ENCODE measurements around the gene ISLR2. TPM values are rescaled to one million over a fixed set of nuclear protein-coding genes. Genes with fewer than 3 reads are reported as not detected.

The ISLR2 gene
- total and polyA plus RNA-seq, 4 donors = 0.03 TPM; not detected in 3

DNA sequence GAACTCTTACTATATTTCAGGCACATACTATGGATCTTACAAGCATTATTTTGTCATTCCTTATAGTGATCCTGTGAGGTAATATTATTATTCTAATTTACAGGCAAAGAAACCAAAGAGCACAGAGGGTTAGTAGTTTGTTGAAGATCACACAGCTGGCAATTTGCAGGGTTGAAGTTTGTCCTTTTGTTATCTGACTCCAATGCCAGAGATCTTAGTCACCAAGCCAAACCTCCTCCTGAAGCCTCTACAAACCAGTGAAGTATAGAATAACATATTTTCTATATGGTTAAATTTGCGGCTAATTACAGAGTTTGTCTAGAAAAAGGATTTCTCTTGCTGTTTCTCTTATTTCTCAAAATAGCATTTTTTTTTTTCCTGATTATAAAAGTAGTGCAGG lies 11.2 kb downstream of the ISLR2 start:
- H3K4me3 ChIP-seq (ENCODE audit: low read depth in 1 of 3, low read length in 3 of 3) = no peak overlapping the region
- TF ChIP-seq, protein P1, sequence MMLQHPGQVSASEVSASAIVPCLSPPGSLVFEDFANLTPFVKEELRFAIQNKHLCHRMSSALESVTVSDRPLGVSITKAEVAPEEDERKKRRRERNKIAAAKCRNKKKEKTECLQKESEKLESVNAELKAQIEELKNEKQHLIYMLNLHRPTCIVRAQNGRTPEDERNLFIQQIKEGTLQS (IDR thresholded peaks at IDR 0.05) = no peak
- TF ChIP-seq TAF1 (conservative IDR thresholded peaks at IDR 0.05) (no peak), RXRA (IDR thresholded peaks at IDR 0.05) (no peak), YY1 (IDR thresholded peaks at IDR 0.05) (no peak), HNF4G (IDR thresholded peaks at IDR 0.05) (no peak), RAD21 (IDR thresholded peaks at IDR 0.05) (no peak), SP1 (IDR thresholded peaks at IDR 0.05) (no peak), JUND (IDR thresholded peaks at IDR 0.05) (no peak), HNF4A (conservative IDR thresholded peaks at IDR 0.05) (no peak)
- TF ChIP-seq, protein P2, sequence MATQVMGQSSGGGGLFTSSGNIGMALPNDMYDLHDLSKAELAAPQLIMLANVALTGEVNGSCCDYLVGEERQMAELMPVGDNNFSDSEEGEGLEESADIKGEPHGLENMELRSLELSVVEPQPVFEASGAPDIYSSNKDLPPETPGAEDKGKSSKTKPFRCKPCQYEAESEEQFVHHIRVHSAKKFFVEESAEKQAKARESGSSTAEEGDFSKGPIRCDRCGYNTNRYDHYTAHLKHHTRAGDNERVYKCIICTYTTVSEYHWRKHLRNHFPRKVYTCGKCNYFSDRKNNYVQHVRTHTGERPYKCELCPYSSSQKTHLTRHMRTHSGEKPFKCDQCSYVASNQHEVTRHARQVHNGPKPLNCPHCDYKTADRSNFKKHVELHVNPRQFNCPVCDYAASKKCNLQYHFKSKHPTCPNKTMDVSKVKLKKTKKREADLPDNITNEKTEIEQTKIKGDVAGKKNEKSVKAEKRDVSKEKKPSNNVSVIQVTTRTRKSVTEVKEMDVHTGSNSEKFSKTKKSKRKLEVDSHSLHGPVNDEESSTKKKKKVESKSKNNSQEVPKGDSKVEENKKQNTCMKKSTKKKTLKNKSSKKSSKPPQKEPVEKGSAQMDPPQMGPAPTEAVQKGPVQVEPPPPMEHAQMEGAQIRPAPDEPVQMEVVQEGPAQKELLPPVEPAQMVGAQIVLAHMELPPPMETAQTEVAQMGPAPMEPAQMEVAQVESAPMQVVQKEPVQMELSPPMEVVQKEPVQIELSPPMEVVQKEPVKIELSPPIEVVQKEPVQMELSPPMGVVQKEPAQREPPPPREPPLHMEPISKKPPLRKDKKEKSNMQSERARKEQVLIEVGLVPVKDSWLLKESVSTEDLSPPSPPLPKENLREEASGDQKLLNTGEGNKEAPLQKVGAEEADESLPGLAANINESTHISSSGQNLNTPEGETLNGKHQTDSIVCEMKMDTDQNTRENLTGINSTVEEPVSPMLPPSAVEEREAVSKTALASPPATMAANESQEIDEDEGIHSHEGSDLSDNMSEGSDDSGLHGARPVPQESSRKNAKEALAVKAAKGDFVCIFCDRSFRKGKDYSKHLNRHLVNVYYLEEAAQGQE (IDR thresholded peaks at IDR 0.05) = no peak
- TF ChIP-seq, protein P3, sequence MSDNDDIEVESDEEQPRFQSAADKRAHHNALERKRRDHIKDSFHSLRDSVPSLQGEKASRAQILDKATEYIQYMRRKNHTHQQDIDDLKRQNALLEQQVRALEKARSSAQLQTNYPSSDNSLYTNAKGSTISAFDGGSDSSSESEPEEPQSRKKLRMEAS (IDR thresholded peaks at IDR 0.05) = no peak
- H3K27ac ChIP-seq (ENCODE audit: low read depth in 1 of 2, low read length in 2 of 2) = no peak overlapping the region
- peaks cover 0 to 6% (median 4%) of the 10 kb centered on the region in 4 donors for H3K4me1 ChIP-seq (ENCODE audit: control insufficient read depth in 4 of 4, insufficient read depth in 4 of 4, low read length in 3 of 4)
- H3K36me3 ChIP-seq (ENCODE audit: control insufficient read depth in 4 of 4, insufficient read depth in 3 of 4, low read depth in 1 of 4, low read length in 3 of 4) = no peaks in the 10 kb centered on the region
- DNase-seq (ENCODE audit: low spot score) = no peak
- H3K27me3 ChIP-seq (ENCODE audit: control insufficient read depth in 4 of 4, insufficient read depth in 4 of 4, low read length in 3 of 4) = peaks cover 0 to 10% (median 6%) of the 10 kb centered on the region in 4 donors
- no peaks in the 10 kb centered on the region for H3K9me3 ChIP-seq (ENCODE audit: control insufficient read depth in 4 of 4, low read length in 3 of 4)
- 97% methylated on average over 1 of the region's 1 CpG for WGBS
- H3K9ac ChIP-seq (ENCODE audit: low read depth in 1 of 2, low read length in 2 of 2) = no peak overlapping the region

DNA sequence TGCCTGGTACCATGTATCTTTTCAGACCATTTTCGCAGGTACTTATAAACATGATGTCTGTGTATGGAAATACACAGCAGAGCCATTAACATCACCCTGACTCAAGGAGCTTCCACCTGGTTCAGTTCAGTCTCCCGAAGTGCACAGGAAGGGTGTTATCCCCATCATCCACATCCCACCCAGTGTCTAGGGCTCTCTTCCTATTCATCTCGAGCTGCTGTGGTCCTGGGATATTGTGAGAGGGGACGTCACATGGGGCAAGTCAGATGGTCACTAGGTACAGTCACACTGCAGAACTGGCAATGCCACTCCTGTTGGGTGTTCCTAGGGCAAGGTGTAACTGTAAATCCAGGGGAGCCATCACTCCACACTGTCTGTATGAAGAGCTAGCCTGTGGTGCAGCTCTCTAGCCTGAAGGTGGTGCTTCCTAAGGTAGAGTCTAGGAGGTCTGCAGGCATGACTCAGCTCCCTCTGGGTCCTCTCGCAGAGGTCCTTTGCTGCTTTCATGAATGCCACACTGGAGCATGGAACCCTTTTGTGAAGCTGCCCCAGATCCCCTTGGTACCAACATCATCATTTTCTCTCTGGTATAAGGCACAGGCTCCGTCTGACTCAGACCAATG lies 13.9 kb downstream of the ISLR2 start:
- Histone ChIP-seq H3K27me3 (ENCODE audit: control insufficient read depth in 4 of 4, insufficient read depth in 4 of 4, low read length in 3 of 4) (peaks cover 0 to 2% (median 0%) of the 10 kb centered on the region in 4 donors), H3K9me3 (ENCODE audit: control insufficient read depth in 4 of 4, low read length in 3 of 4) (no peaks in the 10 kb centered on the region), H3K9ac (ENCODE audit: low read depth in 1 of 2, low read length in 2 of 2) (no peak overlapping the region), H3K4me3 (ENCODE audit: low read depth in 1 of 3, low read length in 3 of 3) (no peak overlapping the region), H3K36me3 (ENCODE audit: control insufficient read depth in 4 of 4, insufficient read depth in 3 of 4, low read depth in 1 of 4, low read length in 3 of 4) (no peaks in the 10 kb centered on the region), H3K27ac (ENCODE audit: low read depth in 1 of 2, low read length in 2 of 2) (no peak overlapping the region), H3K4me1 (ENCODE audit: control insufficient read depth in 4 of 4, insufficient read depth in 4 of 4, low read length in 3 of 4) (no peaks in the 10 kb centered on the region)
- 63% methylated on average over 6 of the region's 6 CpGs for WGBS
- TF ChIP-seq, protein P3 (IDR thresholded peaks at IDR 0.05) = no peak
- TF ChIP-seq, protein P4, sequence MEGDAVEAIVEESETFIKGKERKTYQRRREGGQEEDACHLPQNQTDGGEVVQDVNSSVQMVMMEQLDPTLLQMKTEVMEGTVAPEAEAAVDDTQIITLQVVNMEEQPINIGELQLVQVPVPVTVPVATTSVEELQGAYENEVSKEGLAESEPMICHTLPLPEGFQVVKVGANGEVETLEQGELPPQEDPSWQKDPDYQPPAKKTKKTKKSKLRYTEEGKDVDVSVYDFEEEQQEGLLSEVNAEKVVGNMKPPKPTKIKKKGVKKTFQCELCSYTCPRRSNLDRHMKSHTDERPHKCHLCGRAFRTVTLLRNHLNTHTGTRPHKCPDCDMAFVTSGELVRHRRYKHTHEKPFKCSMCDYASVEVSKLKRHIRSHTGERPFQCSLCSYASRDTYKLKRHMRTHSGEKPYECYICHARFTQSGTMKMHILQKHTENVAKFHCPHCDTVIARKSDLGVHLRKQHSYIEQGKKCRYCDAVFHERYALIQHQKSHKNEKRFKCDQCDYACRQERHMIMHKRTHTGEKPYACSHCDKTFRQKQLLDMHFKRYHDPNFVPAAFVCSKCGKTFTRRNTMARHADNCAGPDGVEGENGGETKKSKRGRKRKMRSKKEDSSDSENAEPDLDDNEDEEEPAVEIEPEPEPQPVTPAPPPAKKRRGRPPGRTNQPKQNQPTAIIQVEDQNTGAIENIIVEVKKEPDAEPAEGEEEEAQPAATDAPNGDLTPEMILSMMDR (IDR thresholded peaks at IDR 0.05; ENCODE audit: low read depth, low read length, missing input control) = no peak
- TF ChIP-seq YY1 (IDR thresholded peaks at IDR 0.05) (no peak), TAF1 (conservative IDR thresholded peaks at IDR 0.05) (no peak), RAD21 (IDR thresholded peaks at IDR 0.05) (no peak), FOXA1 (IDR thresholded peaks at IDR 0.05) (no peak), HNF4G (IDR thresholded peaks at IDR 0.05) (no peak), FOXA2 (IDR thresholded peaks at IDR 0.05) (no peak), RXRA (IDR thresholded peaks at IDR 0.05) (no peak), HNF4A (conservative IDR thresholded peaks at IDR 0.05) (no peak)
- TF ChIP-seq, protein P1 (IDR thresholded peaks at IDR 0.05) = no peak
- no peak for DNase-seq (ENCODE audit: low spot score)
